Neural progenitor cell (in vitro differentiated cells): Measurements from ENCODE around the gene TMEM236. TPM values are rescaled to one million over a fixed set of nuclear protein-coding genes. Genes with fewer than 3 reads are reported as not detected.

Experiments
- DNase-seq: peaks from one replicate; pipeline ENCODE4 v3.0.0-alpha.2; 2016; ENCODE audit warnings: low spot score
- H2AFZ ChIP-seq: fragments of 200-600 bp; sonication (generic); replicated peaks from 2 replicates; pipeline ENCODE4 v1.6.1; 2016; ENCODE audit warnings: antibody characterized with exemption
- H3F3A ChIP-seq: fragments of 200-600 bp; sonication (generic); 2 replicates; pipeline ENCODE4 v1.6.1; 2016; ENCODE audit warnings: antibody characterized with exemption, low read depth
- H3K27ac ChIP-seq: fragments of 200-600 bp; sonication (generic); 2 replicates; pipeline ENCODE4 v1.5.1; 2016; ENCODE audit warnings: mild to moderate bottlenecking
- H3K27me3 ChIP-seq: fragments of 200-600 bp; sonication (generic); 2 replicates; pipeline ENCODE4 v1.6.1; 2016; ENCODE audit warnings: mild to moderate bottlenecking, moderate library complexity
- H3K36me3 ChIP-seq: fragments of 200-600 bp; sonication (generic); 2 replicates; pipeline ENCODE4 v1.5.1; 2016
- H3K4me1 ChIP-seq: fragments of 200-600 bp; sonication (generic); 2 replicates; pipeline ENCODE4 v1.6.1; 2016; ENCODE audit warnings: mixed run types
- H3K4me2 ChIP-seq: fragments of 200-600 bp; sonication (generic); 2 replicates; pipeline ENCODE4 v1.6.1; 2016
- H3K4me3 ChIP-seq: fragments of 200-600 bp; sonication (generic); 2 replicates; pipeline ENCODE4 v1.5.1; 2016
- H3K79me2 ChIP-seq: fragments of 200-600 bp; sonication (generic); 2 replicates; pipeline ENCODE4 v1.6.1; 2016; ENCODE audit warnings: low read depth
- H3K9ac ChIP-seq: fragments of 200-600 bp; sonication (generic); 2 replicates; pipeline ENCODE4 v1.6.1; 2016
- H3K9me3 ChIP-seq: fragments of 200-600 bp; sonication (generic); 2 replicates; pipeline ENCODE4 v1.5.1; 2016; ENCODE audit warnings: low read depth
- H4K20me1 ChIP-seq: fragments of 200-600 bp; sonication (generic); 2 replicates; pipeline ENCODE4 v1.6.1; 2016; ENCODE audit warnings: low read depth
- H3K27ac Mint-ChIP-seq: 3 replicates; pipeline ENCODE4 v1.8.0; 2021; ENCODE audit warnings: mixed read lengths
- H3K27me3 Mint-ChIP-seq: 2 replicates; pipeline ENCODE4 v1.8.0; 2022; ENCODE audit warnings: low read depth, mild to moderate bottlenecking, inconsistent platforms, moderate library complexity, mixed read lengths; ENCODE audit not compliant: insufficient read depth
- H3K36me3 Mint-ChIP-seq: 3 replicates; pipeline ENCODE4 v1.8.0; 2021; ENCODE audit warnings: mixed read lengths
- H3K4me1 Mint-ChIP-seq: 3 replicates; pipeline ENCODE4 v1.8.0; 2021; ENCODE audit warnings: mixed read lengths
- H3K4me3 Mint-ChIP-seq: 3 replicates; pipeline ENCODE4 v1.8.0; 2021; ENCODE audit warnings: mild to moderate bottlenecking, moderate library complexity, mixed read lengths
- H3K9me3 Mint-ChIP-seq: 3 replicates; pipeline ENCODE4 v1.8.0; 2020; ENCODE audit warnings: mixed read lengths
- EZH2 ChIP-seq: fragments of 200-600 bp; sonication (generic); IDR thresholded peaks from 2 replicates; pipeline ENCODE4 v1.6.1; 2017; ENCODE audit warnings: antibody characterized with exemption, mild to moderate bottlenecking, moderate library complexity
- EZH2phosphoT487 ChIP-seq: fragments of 200-600 bp; sonication (generic); IDR thresholded peaks from 2 replicates; pipeline ENCODE4 v1.6.1; 2017; ENCODE audit warnings: antibody characterized with exemption
- total RNA-seq: library from RNA; depleted of rRNA; stranded (reverse); fragments of >200 nt; gene quantifications from 2 replicates; pipeline ENCODE4 v1.2.3, GENCODE V29; 2015; ENCODE audit warnings: low replicate concordance
- TF ChIP-seq, protein P1 (sequence below): fragments of 200-600 bp; sonication (generic); IDR thresholded peaks from 2 replicates; pipeline ENCODE4 v1.5.1; 2017; ENCODE audit warnings: antibody characterized with exemption, mild to moderate bottlenecking

Gene TMEM236
- total RNA-seq, 1 donor from 2014 or later = not detected

DNA sequence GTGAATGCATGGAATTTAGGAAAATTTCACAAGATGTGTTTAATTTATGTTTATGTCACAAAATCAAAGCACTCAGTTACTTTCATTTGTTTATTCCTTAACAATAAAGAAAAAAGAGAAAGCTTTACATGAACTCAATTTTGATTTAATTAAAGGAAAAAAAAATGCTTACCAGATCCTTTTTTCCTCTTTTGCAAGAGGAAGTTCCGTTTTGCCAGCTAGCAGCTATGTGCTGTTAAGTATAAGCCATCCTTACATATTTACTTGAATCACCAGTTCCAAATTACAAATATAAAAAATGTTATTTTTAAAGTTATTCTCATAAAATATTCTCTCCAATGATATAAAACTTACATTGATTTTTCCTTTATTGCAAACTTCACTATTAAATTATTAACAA, 69.9 kb downstream of the TMEM236 start:
- no peak overlapping the region for H3K27ac ChIP-seq
- no peaks in the 10 kb centered on the region for H3K4me1 ChIP-seq
- peaks cover 2% of the 10 kb centered on the region for H3K27me3 Mint-ChIP-seq
- no peaks in the 10 kb centered on the region for H4K20me1 ChIP-seq
- no peak for DNase-seq
- no peaks in the 10 kb centered on the region for H3K36me3 ChIP-seq
- H3K9me3 ChIP-seq = no peaks in the 10 kb centered on the region
- peaks cover 4% of the 10 kb centered on the region for H3K9me3 Mint-ChIP-seq
- no peaks in the 10 kb centered on the region for H3K27me3 ChIP-seq
- H3F3A ChIP-seq = no peaks in the 10 kb centered on the region
- no peak overlapping the region for H3K4me3 ChIP-seq
- no peaks in the 10 kb centered on the region for H3K4me1 Mint-ChIP-seq
- peaks cover 2% of the 10 kb centered on the region for H3K36me3 Mint-ChIP-seq
- no peaks in the 10 kb centered on the region for H3K79me2 ChIP-seq
- H3K4me3 Mint-ChIP-seq = no peak overlapping the region
- H2AFZ ChIP-seq = no peak overlapping the region
- H3K9ac ChIP-seq = no peak overlapping the region
- TF ChIP-seq EZH2 = no peak
- TF ChIP-seq, protein P1, sequence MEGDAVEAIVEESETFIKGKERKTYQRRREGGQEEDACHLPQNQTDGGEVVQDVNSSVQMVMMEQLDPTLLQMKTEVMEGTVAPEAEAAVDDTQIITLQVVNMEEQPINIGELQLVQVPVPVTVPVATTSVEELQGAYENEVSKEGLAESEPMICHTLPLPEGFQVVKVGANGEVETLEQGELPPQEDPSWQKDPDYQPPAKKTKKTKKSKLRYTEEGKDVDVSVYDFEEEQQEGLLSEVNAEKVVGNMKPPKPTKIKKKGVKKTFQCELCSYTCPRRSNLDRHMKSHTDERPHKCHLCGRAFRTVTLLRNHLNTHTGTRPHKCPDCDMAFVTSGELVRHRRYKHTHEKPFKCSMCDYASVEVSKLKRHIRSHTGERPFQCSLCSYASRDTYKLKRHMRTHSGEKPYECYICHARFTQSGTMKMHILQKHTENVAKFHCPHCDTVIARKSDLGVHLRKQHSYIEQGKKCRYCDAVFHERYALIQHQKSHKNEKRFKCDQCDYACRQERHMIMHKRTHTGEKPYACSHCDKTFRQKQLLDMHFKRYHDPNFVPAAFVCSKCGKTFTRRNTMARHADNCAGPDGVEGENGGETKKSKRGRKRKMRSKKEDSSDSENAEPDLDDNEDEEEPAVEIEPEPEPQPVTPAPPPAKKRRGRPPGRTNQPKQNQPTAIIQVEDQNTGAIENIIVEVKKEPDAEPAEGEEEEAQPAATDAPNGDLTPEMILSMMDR = no peak
- TF ChIP-seq EZH2phosphoT487 = no peak
- no peak overlapping the region for H3K27ac Mint-ChIP-seq
- H3K4me2 ChIP-seq = no peak overlapping the region

DNA sequence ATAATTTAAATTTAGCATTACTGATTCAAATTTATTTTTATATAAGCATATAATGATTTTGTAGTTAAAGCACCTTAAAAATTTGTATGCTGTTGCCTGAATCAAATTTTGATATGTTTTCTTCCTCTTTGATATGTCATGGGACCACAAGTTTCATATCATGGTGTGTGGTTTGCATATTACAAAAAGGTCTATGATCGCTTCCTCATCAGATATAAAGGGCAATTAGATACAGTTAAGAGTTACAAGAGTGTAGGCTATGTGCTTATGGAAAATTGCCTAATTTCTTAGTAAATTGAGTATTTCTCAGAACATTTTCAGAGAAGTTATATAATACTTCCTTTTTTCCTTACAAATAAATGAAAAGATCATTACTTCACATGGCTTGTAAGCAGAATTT, 79.3 kb downstream of the TMEM236 start:
- no peaks in the 10 kb centered on the region for H3K9me3 Mint-ChIP-seq
- no peaks in the 10 kb centered on the region for H3K4me1 ChIP-seq
- no peaks in the 10 kb centered on the region for H3K9me3 ChIP-seq
- TF ChIP-seq, protein P1 = no peak
- TF ChIP-seq EZH2 = no peak
- no peaks in the 10 kb centered on the region for H3F3A ChIP-seq
- H4K20me1 ChIP-seq = no peaks in the 10 kb centered on the region
- H3K79me2 ChIP-seq = no peaks in the 10 kb centered on the region
- H3K4me2 ChIP-seq = no peak overlapping the region
- no peaks in the 10 kb centered on the region for H3K4me1 Mint-ChIP-seq
- H3K27ac ChIP-seq = no peak overlapping the region
- DNase-seq = no peak
- H3K36me3 ChIP-seq = no peaks in the 10 kb centered on the region
- no peaks in the 10 kb centered on the region for H3K36me3 Mint-ChIP-seq
- no peak overlapping the region for H3K27ac Mint-ChIP-seq
- H3K27me3 Mint-ChIP-seq = no peaks in the 10 kb centered on the region
- H2AFZ ChIP-seq = no peak overlapping the region
- H3K4me3 ChIP-seq = no peak overlapping the region
- no peak overlapping the region for H3K4me3 Mint-ChIP-seq
- no peak overlapping the region for H3K9ac ChIP-seq
- no peaks in the 10 kb centered on the region for H3K27me3 ChIP-seq

DNA sequence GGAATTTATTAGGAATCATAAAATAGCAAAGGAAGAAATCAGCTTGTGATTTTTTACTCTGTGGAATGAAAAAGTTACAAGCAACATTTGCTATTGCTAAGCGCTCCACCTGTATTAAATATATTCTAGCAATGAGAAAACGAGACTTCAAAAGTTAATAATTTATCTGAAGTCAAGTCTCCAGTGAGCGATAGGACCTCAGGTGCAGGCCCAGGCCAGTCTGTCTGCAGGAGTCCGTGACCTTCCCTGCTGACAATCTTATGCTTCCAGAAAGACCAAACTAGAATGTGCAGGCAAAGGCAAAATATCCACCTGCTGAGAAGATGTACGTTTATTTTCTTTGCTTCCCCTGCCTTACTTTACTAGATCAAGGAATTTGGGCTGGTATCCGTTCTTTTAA, 79.9 kb downstream of the TMEM236 start:
- Histone ChIP-seq H4K20me1 (no peaks in the 10 kb centered on the region), H2AFZ (no peak overlapping the region), H3K79me2 (no peaks in the 10 kb centered on the region), H3K36me3 (no peaks in the 10 kb centered on the region), H3K4me2 (no peak overlapping the region), H3K4me1 (no peaks in the 10 kb centered on the region), H3K9me3 (no peaks in the 10 kb centered on the region), H3K4me3 (no peak overlapping the region), H3K27ac (no peak overlapping the region), H3K27me3 (no peaks in the 10 kb centered on the region), H3F3A (no peaks in the 10 kb centered on the region), H3K9ac (no peak overlapping the region)
- Mint-ChIP-seq H3K4me3 (no peak overlapping the region), H3K36me3 (no peaks in the 10 kb centered on the region), H3K27me3 (no peaks in the 10 kb centered on the region), H3K9me3 (no peaks in the 10 kb centered on the region), H3K4me1 (peaks cover 2% of the 10 kb centered on the region), H3K27ac (no peak overlapping the region)
- no peak for DNase-seq
- TF ChIP-seq, protein P1 = no peak
- TF ChIP-seq EZH2phosphoT487 = no peak
- TF ChIP-seq EZH2 = no peak

DNA sequence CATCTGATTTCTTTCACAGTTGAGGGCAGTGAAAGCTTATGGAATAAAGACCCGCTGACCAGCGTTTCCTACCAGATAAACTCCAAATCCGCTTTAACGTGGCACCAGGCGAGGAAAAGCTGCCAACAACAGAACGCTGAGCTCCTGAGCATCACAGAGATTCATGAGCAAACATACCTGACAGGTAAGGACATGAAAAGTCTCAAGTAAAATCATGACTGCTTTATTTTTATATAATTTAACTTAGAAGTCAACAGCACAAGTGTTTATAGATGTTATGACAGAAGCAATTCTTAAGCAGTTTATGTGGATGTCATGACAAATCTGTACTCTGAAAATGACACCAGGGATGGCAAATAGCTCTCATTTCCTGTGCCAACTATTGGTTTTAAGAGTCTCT, 81.7 kb downstream of the TMEM236 start:
- H3K9me3 Mint-ChIP-seq = no peaks in the 10 kb centered on the region
- H3K4me3 ChIP-seq = no peak overlapping the region
- no peaks in the 10 kb centered on the region for H3F3A ChIP-seq
- H3K4me2 ChIP-seq = no peak overlapping the region
- no peak overlapping the region for H3K27ac ChIP-seq
- peaks cover 10% of the 10 kb centered on the region for H3K4me1 Mint-ChIP-seq
- H4K20me1 ChIP-seq = no peaks in the 10 kb centered on the region
- H3K36me3 ChIP-seq = no peaks in the 10 kb centered on the region
- no peaks in the 10 kb centered on the region for H3K27me3 Mint-ChIP-seq
- no peaks in the 10 kb centered on the region for H3K4me1 ChIP-seq
- no peak for TF ChIP-seq EZH2
- no peak for TF ChIP-seq EZH2phosphoT487
- TF ChIP-seq, protein P1 = no peak
- H3K9ac ChIP-seq = no peak overlapping the region
- H2AFZ ChIP-seq = no peak overlapping the region
- DNase-seq = no peak
- H3K27ac Mint-ChIP-seq = no peak overlapping the region
- H3K79me2 ChIP-seq = no peaks in the 10 kb centered on the region
- no peak overlapping the region for H3K4me3 Mint-ChIP-seq
- no peaks in the 10 kb centered on the region for H3K27me3 ChIP-seq
- H3K9me3 ChIP-seq = no peaks in the 10 kb centered on the region
- H3K36me3 Mint-ChIP-seq = no peaks in the 10 kb centered on the region
